ENCODE results near the gene ACY1.
A peak's percentile ranks its signal among the peaks of the same experiment; 100 is the strongest.

ACY1 gene

DNA sequence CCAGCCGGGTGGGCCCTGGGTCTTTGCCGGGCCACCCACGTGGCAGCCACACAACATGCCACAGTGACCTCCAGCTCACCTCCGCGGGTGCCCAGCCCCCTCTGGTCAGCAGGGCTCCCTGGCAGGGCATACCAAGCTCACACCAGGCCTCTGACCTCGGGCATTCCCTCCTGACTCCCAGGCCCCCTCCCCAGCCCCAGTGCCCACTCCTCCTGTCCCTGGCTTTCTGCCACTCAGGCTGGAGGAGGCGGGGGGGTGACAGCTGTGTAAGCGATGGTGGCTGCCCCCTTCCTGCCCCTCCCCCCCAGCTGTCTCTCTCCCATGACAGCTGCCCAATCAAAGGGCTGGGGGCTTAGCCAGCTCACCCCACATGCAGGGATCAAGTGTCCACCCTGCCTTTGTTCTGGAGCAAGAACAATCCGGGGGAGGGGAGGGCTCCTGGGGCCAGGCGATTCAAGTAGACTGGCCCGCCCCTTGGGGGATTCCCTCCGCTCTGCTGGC, 19.3 kb upstream of the ACY1 start:
- no peak for DNase-seq (ENCODE audit: low read depth in 2 of 2)

GRCh38 chr3:51964521-51964920, 18.8 kb upstream of the ACY1 start:
- no peak for DNase-seq (ENCODE audit: low read depth in 2 of 2)

DNA sequence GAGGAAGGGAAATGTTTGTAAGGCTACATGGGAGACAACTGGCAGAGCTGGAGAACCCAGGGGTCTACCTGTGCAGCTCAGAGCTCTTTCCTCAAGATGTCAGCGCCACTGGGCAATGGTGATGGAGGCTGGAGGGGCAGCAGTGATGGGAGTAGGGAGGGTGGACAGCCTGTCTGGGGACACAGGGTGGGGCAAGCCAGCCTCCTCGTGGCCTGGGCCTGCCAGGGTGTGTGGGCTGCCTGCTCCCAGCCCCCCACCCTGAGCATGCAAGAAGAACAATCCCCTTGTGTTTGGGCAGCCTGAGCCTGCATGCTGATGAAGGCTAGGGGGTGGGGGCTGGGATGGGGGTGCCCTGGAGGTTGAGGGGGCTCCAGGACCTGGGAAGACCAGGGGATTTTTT, 17.3 kb upstream of the ACY1 start:
- DNase-seq (ENCODE audit: low read depth in 2 of 2), result no peak

- DNase-seq (ENCODE audit: low read depth in 2 of 2), result no peak
Observed at GRCh38 chr3:51966486-51966885, 16.8 kb upstream of the ACY1 start.

- no peak for DNase-seq (ENCODE audit: low read depth in 2 of 2)
Observed at GRCh38 chr3:51966922-51967383, 16.4 kb upstream of the ACY1 start.

DNA sequence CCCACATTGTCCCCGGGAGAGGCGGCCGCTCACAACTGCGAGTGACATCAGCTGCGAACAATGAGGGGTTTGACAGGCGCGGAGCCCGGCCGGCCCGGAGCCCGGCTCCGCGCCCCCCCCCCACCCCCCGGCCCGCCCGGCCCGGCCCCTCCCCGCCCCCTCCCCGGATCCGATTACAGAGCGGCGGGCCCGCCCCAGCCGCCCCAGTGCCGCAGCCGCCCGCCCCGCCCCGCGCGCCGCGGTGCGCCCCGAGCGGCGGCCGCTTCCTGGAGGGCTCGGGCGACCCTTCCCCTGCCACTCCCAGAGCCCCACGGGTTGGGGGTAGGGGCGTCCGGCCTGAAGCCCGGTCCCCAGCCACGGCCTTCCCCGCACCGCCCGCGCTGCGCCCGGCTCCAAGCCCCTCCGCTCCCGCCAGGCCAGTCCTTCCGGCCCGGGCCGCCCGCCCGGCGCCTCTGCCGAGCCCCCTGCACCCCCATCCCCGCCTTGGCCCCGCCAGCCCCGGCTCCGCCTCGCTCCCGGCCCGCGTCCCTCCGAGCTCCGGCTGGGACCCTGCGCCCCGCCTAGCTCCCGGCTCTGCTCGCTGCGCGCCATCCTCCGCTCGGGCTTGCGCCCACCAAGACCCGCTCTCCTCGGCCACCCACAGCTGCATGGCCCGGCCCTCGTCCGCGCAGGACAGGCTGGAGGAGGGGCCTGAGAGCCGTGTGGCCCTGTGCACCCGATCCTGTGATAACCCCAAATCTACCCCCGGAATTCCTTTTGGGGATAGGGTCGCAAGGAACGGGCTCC, 15.8 kb upstream of the ACY1 start, which contains the start of gene PCBP4:
Gene PCBP4 (minus strand): TSS at position 71 of the 786 bp plus-strand sequence. CDS start 6,214 bp downstream, outside the sequence.
- DNase-seq (ENCODE audit: low read depth in 2 of 2), result no peak

GRCh38 chr3:51968170-51968775, 15.1 kb upstream of the ACY1 start:
- no peak for DNase-seq (ENCODE audit: low read depth in 2 of 2)

GRCh38 chr3:51968883-51969678, 14.3 kb upstream of the ACY1 start:
- DNase-seq (ENCODE audit: low read depth in 2 of 2), result no peak

GRCh38 chr3:51969841-51970240, 13.5 kb upstream of the ACY1 start:
- no peak for DNase-seq (ENCODE audit: low read depth in 2 of 2)

DNA sequence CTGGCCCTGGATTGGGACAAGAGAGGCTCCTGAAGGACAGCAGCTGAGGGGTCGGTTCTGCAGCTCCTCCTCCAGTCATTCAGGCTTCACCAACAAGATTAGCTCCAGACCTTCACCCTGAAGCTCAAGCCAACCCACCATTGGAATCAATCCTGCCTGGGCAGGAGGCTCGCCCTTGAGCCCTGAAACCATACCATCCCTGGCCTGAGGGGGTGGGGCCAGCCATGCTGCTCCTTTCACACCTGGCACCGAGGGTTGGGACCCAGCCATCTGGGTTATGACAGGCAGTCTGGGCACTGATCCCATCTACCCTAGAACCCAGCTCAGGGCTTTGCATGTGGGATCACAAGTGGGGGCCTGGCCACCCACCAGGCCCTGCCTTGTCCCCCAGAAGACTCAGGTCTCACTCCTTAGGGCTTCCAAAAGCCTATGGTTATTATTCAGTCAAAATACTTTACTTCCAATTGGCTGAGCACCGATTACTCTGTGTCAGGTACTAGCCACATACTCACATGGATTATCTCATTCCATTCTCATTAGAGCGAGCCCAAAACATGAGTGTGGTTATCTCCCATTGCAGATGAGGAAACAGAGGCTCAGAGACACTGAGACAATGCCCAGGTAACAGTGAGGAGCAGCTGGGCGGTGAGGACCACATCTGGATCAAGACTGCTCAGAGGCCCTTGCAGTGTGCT, 12.6 kb upstream of the ACY1 start:
- no peak for DNase-seq (ENCODE audit: low read depth in 2 of 2)

GRCh38 chr3:51971350-51971749, 12.0 kb upstream of the ACY1 start:
- no peak for DNase-seq (ENCODE audit: low read depth in 2 of 2)

DNA sequence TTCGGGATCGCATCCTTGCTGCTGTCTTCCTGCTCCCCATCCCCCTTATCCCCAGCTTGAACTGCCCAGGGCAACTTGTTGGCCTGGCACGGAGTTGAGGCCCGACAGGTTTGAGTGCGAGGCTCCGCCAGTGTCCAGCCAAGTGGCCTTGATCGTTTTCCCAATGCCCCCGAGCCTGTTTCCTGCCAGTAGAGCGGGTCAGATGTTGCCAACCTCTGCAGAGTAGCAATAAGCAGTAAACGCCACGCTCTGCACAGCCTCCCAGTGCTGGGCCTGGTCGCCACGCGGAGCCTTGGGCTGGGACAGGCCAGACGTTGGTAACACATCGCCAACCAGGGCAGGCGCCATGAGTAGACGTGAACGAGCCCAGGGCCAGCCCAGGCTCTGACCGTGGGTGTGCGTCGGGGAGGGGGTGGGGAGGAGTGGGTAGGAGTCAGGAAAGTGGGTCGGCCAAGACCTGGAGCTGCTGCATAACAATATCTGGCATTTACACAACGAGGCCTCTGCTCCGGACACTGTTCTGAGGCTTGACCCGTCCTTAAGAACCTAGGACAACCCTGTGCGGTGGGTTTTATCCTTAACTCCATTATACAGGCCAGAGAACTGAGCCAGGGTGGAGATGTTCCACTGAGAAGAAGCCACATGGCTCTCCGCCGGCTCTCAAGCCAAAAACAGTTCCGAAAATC, 8.9 kb upstream of the ACY1 start:
- DNase-seq (ENCODE audit: low read depth in 2 of 2), result no peak

GRCh38 chr3:51974963-51975851, 8.1 kb upstream of the ACY1 start, which contains the start of gene ABHD14A:
TSS of gene ABHD14A (plus strand) at chr3:51975064. CDS start at chr3:51975136, 72 bp downstream.
- DNase-seq (ENCODE audit: low read depth in 2 of 2), result peak; percentile 38 to 42

GRCh38 chr3:51975852-51976549, 7.3 kb upstream of the ACY1 start:
- DNase-seq (ENCODE audit: low read depth in 2 of 2), result no peak

DNA sequence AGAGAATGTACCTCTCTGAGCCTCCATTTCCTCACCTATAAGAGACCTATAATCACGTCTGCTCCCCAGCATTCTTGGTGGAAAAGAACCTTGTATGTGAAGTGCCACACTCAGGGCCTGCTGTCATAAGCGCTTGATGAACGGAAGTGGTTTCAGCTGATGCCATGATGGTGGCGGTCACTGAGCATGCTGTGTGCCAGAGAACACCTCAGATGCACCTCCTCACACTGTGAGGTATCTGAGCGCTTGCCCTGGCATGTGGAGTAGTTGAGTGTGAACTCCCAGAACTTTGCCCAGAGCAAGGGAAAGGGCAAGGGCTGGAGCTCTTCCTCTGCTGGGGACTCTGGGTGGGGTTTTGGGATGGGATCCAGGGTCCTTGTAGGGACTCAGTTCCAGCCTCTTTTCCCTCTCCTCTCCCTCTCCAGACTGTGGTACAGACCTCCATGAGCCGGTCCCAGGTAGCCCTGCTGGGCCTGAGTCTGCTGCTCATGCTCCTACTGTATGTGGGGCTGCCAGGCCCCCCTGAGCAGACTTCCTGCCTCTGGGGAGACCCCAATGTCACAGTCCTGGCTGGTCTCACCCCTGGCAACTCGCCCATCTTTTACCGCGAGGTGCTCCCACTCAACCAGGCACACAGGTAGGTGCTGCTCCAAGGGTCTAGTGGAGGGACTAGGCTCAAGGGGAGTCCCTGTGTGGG, 5.7 kb upstream of the ACY1 start:
- DNase-seq (ENCODE audit: low read depth in 2 of 2), result no peak

GRCh38 chr3:51978143-51978502, 5.2 kb upstream of the ACY1 start:
- DNase-seq (ENCODE audit: low read depth in 2 of 2), result no peak

- no peak for DNase-seq (ENCODE audit: low read depth in 2 of 2)
Observed at GRCh38 chr3:51980253-51980652, 3.1 kb upstream of the ACY1 start.

- DNase-seq (ENCODE audit: low read depth in 2 of 2), result no peak
Observed at GRCh38 chr3:51982352-51982837, 940 bp upstream of the ACY1 start.
